ENCODE results near the gene MYO1E. TPM values are rescaled to one million over a fixed set of nuclear protein-coding genes. Genes with fewer than 3 reads are reported as not detected.

Gene MYO1E
- total RNA-seq, 1 donor from 2014 or later, result 36.4 TPM

- DNase-seq (no peak), ATAC-seq (no peak)
- intact Hi-C loops (cut with micrococcal nuclease), result no loop called here
Measured at GRCh38 chr15:59252137-59252536, 120.5 kb downstream of the MYO1E start.

GRCh38 chr15:59251001-59251845 is 121.4 kb downstream of the MYO1E start:
- intact Hi-C loops (cut with micrococcal nuclease), result no loop called here
- ATAC-seq, result no peak
- no peak for DNase-seq

GRCh38 chr15:59250249-59250648 is 122.4 kb downstream of the MYO1E start:
- no peak for DNase-seq
- intact Hi-C loops (cut with micrococcal nuclease), result no loop called here
- no peak for ATAC-seq

- intact Hi-C loops (cut with micrococcal nuclease), result no loop called here
- ATAC-seq (no peak), DNase-seq (no peak)
Measured at GRCh38 chr15:59249816-59250215, 122.9 kb downstream of the MYO1E start.

GRCh38 chr15:59247364-59247763 is 125.3 kb downstream of the MYO1E start:
- ATAC-seq, result peak; percentile 78
- intact Hi-C loops (cut with micrococcal nuclease), result no loop called here
- DNase-seq, result peak; percentile 39

GRCh38 chr15:59245559-59245958 is 127.1 kb downstream of the MYO1E start:
- intact Hi-C loops (cut with micrococcal nuclease), result no loop called here
- ATAC-seq (no peak), DNase-seq (no peak)

GRCh38 chr15:59244337-59244736 is 128.3 kb downstream of the MYO1E start:
- no peak for ATAC-seq
- intact Hi-C loops (cut with micrococcal nuclease), result no loop called here
- no peak for DNase-seq

GRCh38 chr15:59243622-59244021 is 129.0 kb downstream of the MYO1E start:
- intact Hi-C loops (cut with micrococcal nuclease), result no loop called here
- no peak for ATAC-seq

GRCh38 chr15:59242649-59243048 is 130.0 kb downstream of the MYO1E start:
- intact Hi-C loops (cut with micrococcal nuclease), result no loop called here
- ATAC-seq (no peak), DNase-seq (no peak)

More at GRCh38 chr15:59243622-59244021, 129.0 kb downstream of the MYO1E start:
- no peak for DNase-seq

- no peak for ATAC-seq
- intact Hi-C loops (cut with micrococcal nuclease), result no loop called here
- no peak for DNase-seq
Measured at GRCh38 chr15:59240036-59240435, 132.6 kb downstream of the MYO1E start.

GRCh38 chr15:59237924-59238331 is 134.7 kb downstream of the MYO1E start:
- DNase-seq (no peak), ATAC-seq (no peak)
- intact Hi-C loops (cut with micrococcal nuclease), result no loop called here

GRCh38 chr15:59237119-59237855 is 135.4 kb downstream of the MYO1E start:
- ATAC-seq (no peak), DNase-seq (no peak)
- intact Hi-C loops (cut with micrococcal nuclease), result no loop called here

- DNase-seq (no peak), ATAC-seq (no peak)
- intact Hi-C loops (cut with micrococcal nuclease), result no loop called here
Measured at GRCh38 chr15:59236394-59236793, 136.3 kb downstream of the MYO1E start.

- intact Hi-C loops (cut with micrococcal nuclease), result no loop called here
- DNase-seq, result no peak
- peak; percentile 64 for ATAC-seq
Measured at GRCh38 chr15:59232476-59232875, 140.2 kb downstream of the MYO1E start.

- DNase-seq (no peak), ATAC-seq (no peak)
- intact Hi-C loops (cut with micrococcal nuclease), result no loop called here
Measured at GRCh38 chr15:59230531-59231055, 142.1 kb downstream of the MYO1E start.

- ATAC-seq (no peak), DNase-seq (no peak)
- intact Hi-C loops (cut with micrococcal nuclease), result no loop called here
Measured at GRCh38 chr15:59229453-59229852, 143.2 kb downstream of the MYO1E start.

GRCh38 chr15:59229015-59229414 is 143.7 kb downstream of the MYO1E start:
- intact Hi-C loops (cut with micrococcal nuclease), result no loop called here
- no peak for DNase-seq

GRCh38 chr15:59227021-59227420 is 145.7 kb downstream of the MYO1E start:
- intact Hi-C loops (cut with micrococcal nuclease), result no loop called here
- DNase-seq (no peak), ATAC-seq (no peak)

More at GRCh38 chr15:59229015-59229414, 143.7 kb downstream of the MYO1E start:
- ATAC-seq, result no peak

- DNase-seq, result peak; percentile 69
- intact Hi-C loops (cut with micrococcal nuclease), result no loop called here
- ATAC-seq, result peak; percentile 40
Measured at GRCh38 chr15:59224474-59224873, 148.2 kb downstream of the MYO1E start.

GRCh38 chr15:59223736-59224135 is 148.9 kb downstream of the MYO1E start:
- no peak for DNase-seq
- peak; percentile 51 for ATAC-seq
- intact Hi-C loops (cut with micrococcal nuclease), result no loop called here
